CD4-positive, alpha-beta memory T cell (primary cell): ENCODE data around the gene PTPN7. TPM values are rescaled to one million over a fixed set of nuclear protein-coding genes. Genes with fewer than 3 reads are reported as not detected.

Experiments used
- CTCF ChIA-PET: fragments of 350-600 bp; sonication (Branson Sonifier 250); formaldehyde crosslinking; loops from one replicate; lab custom pipeline; 2021; ENCODE audit warnings: inconsistent platforms; ENCODE audit not compliant: partially characterized antibody; lab: Charles Lee
- POLR2A ChIA-PET: fragments of 350-600 bp; sonication (Branson Sonifier 250); formaldehyde crosslinking; loops from one replicate; lab custom pipeline; 2021; ENCODE audit not compliant: partially characterized antibody; lab: Charles Lee
- DNase-seq, 5 donors: peaks; one replicate each; pipeline versions ENCODE4 v3.0.0 to v3.0.0-alpha.2; 2020 to 2022; ENCODE audit warnings: mixed read lengths in 1 of 5
- H3K27ac ChIP-seq: one replicate; pipeline ENCODE4 v1.7.0; 2013; ENCODE audit warnings: low read depth, low read length
- H3K27me3 ChIP-seq: 2 replicates; pipeline ENCODE4 v1.7.0; 2013; ENCODE audit warnings: mild to moderate bottlenecking, low read length, moderate library complexity; ENCODE audit not compliant: insufficient read depth
- H3K36me3 ChIP-seq: 2 replicates; pipeline ENCODE4 v1.7.0; 2013; ENCODE audit warnings: mild to moderate bottlenecking, low read length, moderate library complexity; ENCODE audit not compliant: insufficient read depth
- H3K4me1 ChIP-seq: 2 replicates; pipeline ENCODE4 v1.7.0; 2013; ENCODE audit warnings: mild to moderate bottlenecking, low read length, moderate library complexity; ENCODE audit not compliant: insufficient read depth
- H3K4me3 ChIP-seq, 2 donors: one replicate each; pipeline ENCODE4 v1.7.0; 2013; ENCODE audit warnings: low read length in 2 of 2, mild to moderate bottlenecking in 1 of 2
- H3K9me3 ChIP-seq, 2 donors: one replicate each; pipeline ENCODE4 v1.7.0; 2013; ENCODE audit warnings: low read length in 2 of 2, control low read depth in 1 of 2; ENCODE audit not compliant: control insufficient read depth in 1 of 2
- H3K27ac Mint-ChIP-seq, 7 donors: one replicate each; pipeline ENCODE4 v1.8.0; 2020 to 2021; ENCODE audit warnings: mixed read lengths in 7 of 7, mild to moderate bottlenecking in 6 of 7, inconsistent platforms in 3 of 7, moderate library complexity in 3 of 7
- H3K27me3 Mint-ChIP-seq, 2 donors: one replicate each; pipeline ENCODE4 v1.8.0; 2020 to 2021; ENCODE audit warnings: mixed read lengths in 2 of 2
- H3K36me3 Mint-ChIP-seq, 2 donors: one replicate each; pipeline ENCODE4 v1.8.0; 2020 to 2021; ENCODE audit warnings: mixed read lengths in 2 of 2, inconsistent platforms in 1 of 2, mild to moderate bottlenecking in 1 of 2
- H3K4me1 Mint-ChIP-seq, 4 donors: one replicate each; pipeline ENCODE4 v1.8.0; 2020 to 2021; ENCODE audit warnings: mixed read lengths in 4 of 4, mild to moderate bottlenecking in 1 of 4
- H3K4me3 Mint-ChIP-seq, 8 donors: one replicate each; pipeline ENCODE4 v1.8.0; 2020 to 2021; ENCODE audit warnings: mixed read lengths in 8 of 8, mild to moderate bottlenecking in 7 of 8, moderate library complexity in 6 of 8, inconsistent platforms in 3 of 8
- H3K9me3 Mint-ChIP-seq, 8 donors: one replicate each; pipeline ENCODE4 v1.8.0; 2020 to 2021; ENCODE audit warnings: mixed read lengths in 8 of 8, mild to moderate bottlenecking in 5 of 8, inconsistent platforms in 3 of 8, moderate library complexity in 1 of 8
- intact Hi-C: fragments of 100-400 bp; cut with micrococcal nuclease; formaldehyde crosslinking; loops from one replicate; pipeline ENCODE4 v1.15.1; 2023
- polyA plus RNA-seq, 2 donors: library from polyadenylated mRNA; unstranded; fragments of 300-500 nt; fragmentation: Illumina TruSeq; gene quantifications; one replicate each; pipeline ENCODE4 v1.2.3, GENCODE V29; 2021
- total RNA-seq, 2 experiments: library from RNA; stranded (reverse); gene quantifications; one replicate each; pipeline ENCODE4 v1.2.3, GENCODE V29; 2021

The PTPN7 gene
- total and polyA plus RNA-seq, 4 experiments from 2014 or later: 50.5 to 84.1 (median 68.0) TPM

DNA sequence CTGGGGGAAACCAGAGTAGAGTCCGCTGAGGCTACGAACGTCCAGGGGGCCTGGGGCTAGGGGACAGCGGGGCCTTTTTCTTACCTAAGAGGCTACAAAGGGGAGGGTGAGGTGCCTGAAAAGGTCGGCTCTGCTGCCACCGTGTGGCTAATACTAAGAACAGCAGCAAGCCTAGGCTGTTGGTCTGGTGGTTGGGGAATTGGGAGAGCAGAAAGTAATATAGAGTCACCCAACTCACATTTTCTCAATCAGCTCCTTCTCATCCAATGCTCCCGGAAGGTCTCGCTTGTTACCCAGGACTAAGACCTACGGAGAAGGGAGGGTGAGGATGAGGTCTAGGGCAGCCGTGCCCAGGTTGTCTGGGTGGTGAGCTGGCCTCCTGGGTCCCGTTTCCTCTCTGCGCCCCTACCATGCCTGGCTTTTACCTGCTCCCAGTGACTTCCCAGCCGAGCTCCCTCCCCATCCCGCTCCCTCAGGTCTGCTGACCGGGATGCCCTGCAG lies 25.1 kb downstream of the PTPN7 start:
- peaks cover 2 to 20% (median 4%) of the 10 kb centered on the region in 4 donors for H3K4me1 Mint-ChIP-seq
- Histone ChIP-seq H3K36me3 (peaks cover 28% of the 10 kb centered on the region), H3K27ac (no peak overlapping the region), H3K27me3 (no peaks in the 10 kb centered on the region), H3K4me3 (no peak overlapping the region), H3K9me3 (no peaks in the 10 kb centered on the region), H3K4me1 (peaks cover 7% of the 10 kb centered on the region)
- peak overlapping the region in 2 of 7 donors; percentile 14 to 70 for H3K27ac Mint-ChIP-seq
- peak; percentile 47 to 59 (median 58) for DNase-seq
- H3K9me3 Mint-ChIP-seq: no peaks in the 10 kb centered on the region
- ChIA-PET POLR2A (interaction anchor here (1.6 kb wide), 2 partner anchors 9 to 27 kb away, joined by 4 to 7 read pairs; partner anchors contain the start of gene ARL8A), CTCF (interaction anchor here (0.6 to 4.9 kb wide), 24 partner anchors 8 to 239 kb away, joined by 3 to 24 read pairs (median 5); partner anchors contain the start of genes ELF3, GPR37L1 and PTPN7)
- no peaks in the 10 kb centered on the region for H3K27me3 Mint-ChIP-seq
- intact Hi-C loops: loop anchor here (1.0 kb wide), 2 partner anchors 9 to 126 kb away; partner anchors contain the start of gene ARL8A
- H3K4me3 Mint-ChIP-seq: no peak overlapping the region
- peaks cover 21 to 43% of the 10 kb centered on the region in 2 donors for H3K36me3 Mint-ChIP-seq

DNA sequence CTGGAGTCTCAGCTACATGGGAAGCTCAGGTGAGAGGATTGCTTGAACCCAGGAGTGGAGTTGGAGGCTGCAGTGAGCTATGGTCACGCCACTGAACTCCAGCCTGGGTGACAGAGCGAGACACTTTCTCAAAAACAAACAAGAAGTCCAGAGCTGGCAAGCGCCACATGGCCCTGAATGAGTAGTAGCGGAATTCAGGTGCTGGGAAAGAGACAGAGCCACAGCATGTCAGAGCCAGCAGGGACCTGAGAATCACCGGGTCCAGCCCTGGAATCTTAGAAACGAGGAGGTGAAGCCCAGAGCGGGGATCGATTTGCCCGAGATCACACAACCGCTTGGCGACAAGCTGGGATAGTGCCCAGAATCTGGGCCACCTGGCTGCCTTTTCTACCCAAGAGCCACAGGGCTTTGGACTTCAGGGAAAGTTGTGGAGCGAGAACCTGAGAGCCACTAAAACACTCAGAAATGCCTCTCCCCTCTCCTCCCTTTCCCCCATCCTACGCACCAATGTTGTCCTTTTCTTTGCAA lies 25.7 kb downstream of the PTPN7 start:
- POLR2A ChIA-PET: interaction anchor here (1.6 kb wide), 1 partner anchor 10 kb away, joined by 7 read pairs; the partner anchor contains the start of gene ARL8A
- peaks cover 28% of the 10 kb centered on the region for H3K36me3 ChIP-seq
- CTCF ChIA-PET: interaction anchor here (0.9 to 4.9 kb wide), 17 partner anchors 9 to 239 kb away, joined by 3 to 24 read pairs (median 8); partner anchors contain the start of genes ELF3 and GPR37L1
- Mint-ChIP-seq H3K27ac (peak overlapping the region in 2 of 7 donors; percentile 42 to 70), H3K4me3 (no peak overlapping the region), H3K9me3 (no peaks in the 10 kb centered on the region), H3K27me3 (no peaks in the 10 kb centered on the region), H3K4me1 (peaks cover 1 to 20% (median 4%) of the 10 kb centered on the region in 4 donors), H3K36me3 (peaks cover 21 to 43% of the 10 kb centered on the region in 2 donors)
- no peaks in the 10 kb centered on the region for H3K9me3 ChIP-seq
- intact Hi-C loops: loop anchor here (1.0 kb wide), 2 partner anchors 10 to 125 kb away; partner anchors contain the start of gene ARL8A
- H3K4me1 ChIP-seq: peaks cover 7% of the 10 kb centered on the region
- H3K4me3 ChIP-seq: no peak overlapping the region
- no peak for DNase-seq
- H3K27ac ChIP-seq: no peak overlapping the region
- no peaks in the 10 kb centered on the region for H3K27me3 ChIP-seq

DNA sequence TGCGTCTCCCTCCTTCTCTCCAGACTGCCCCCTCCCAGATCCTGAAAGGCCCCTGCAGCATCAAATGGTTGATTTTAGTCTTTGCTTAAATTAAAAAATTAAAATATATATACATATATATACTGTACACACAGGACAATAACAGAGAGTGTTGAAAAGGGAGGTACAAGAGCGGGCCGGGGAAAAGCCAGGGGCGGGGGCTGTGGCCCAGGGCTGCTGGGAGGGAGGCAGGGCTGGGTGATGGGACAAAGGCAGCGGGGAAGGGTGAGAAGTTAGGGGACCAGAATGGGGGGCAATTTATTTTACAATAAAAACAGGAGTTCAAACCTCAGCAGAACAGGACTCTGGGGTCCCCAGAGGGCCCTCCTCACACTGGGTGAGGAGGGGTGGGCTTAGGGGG lies 26.4 kb downstream of the PTPN7 start:
- ChIA-PET POLR2A (interaction anchor here (1.4 kb wide), 1 partner anchor 9 kb away, joined by 3 read pairs; no protein-coding TSS in a partner anchor), CTCF (interaction anchor here (0.5 to 4.9 kb wide), 12 partner anchors 9 to 238 kb away, joined by 3 to 24 read pairs (median 9); partner anchors contain the start of genes ELF3, GPR37L1 and PTPN7)
- no peaks in the 10 kb centered on the region for H3K27me3 ChIP-seq
- Mint-ChIP-seq H3K27me3 (no peaks in the 10 kb centered on the region), H3K9me3 (no peaks in the 10 kb centered on the region), H3K27ac (no peak overlapping the region), H3K36me3 (peaks cover 21 to 42% of the 10 kb centered on the region in 2 donors), H3K4me3 (no peak overlapping the region), H3K4me1 (peaks cover 0 to 19% (median 3%) of the 10 kb centered on the region in 4 donors)
- no peaks in the 10 kb centered on the region for H3K9me3 ChIP-seq
- H3K36me3 ChIP-seq: peaks cover 28% of the 10 kb centered on the region
- peaks cover 7% of the 10 kb centered on the region for H3K4me1 ChIP-seq
- no peak overlapping the region for H3K4me3 ChIP-seq
- intact Hi-C loops: no loop called here
- DNase-seq: no peak
- H3K27ac ChIP-seq: no peak overlapping the region

DNA sequence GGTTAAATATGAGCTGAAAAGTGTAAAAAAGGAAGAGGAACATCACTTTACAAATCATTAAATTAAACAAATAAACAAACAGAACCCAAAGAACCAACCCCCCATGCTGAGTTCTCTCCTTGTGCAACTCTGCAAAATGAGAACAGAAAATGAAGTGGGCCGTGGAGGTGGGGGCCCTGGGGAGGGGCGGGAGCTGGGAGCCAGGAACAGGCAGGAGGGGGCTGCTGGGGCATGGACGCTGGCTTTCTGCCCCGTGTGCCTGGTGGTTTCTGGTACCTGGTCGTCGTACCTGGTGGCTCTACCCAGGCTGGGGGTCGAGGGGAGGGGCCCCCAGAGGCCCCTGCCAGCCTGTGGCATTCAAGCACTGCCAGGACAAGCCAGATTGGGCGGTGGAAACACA lies 26.9 kb downstream of the PTPN7 start:
- no peak overlapping the region for H3K27ac ChIP-seq
- no peaks in the 10 kb centered on the region for H3K9me3 ChIP-seq
- peaks cover 28% of the 10 kb centered on the region for H3K36me3 ChIP-seq
- Mint-ChIP-seq H3K4me3 (no peak overlapping the region), H3K27ac (peak overlapping the region in 1 of 7 donors; percentile 22), H3K4me1 (peaks cover 0 to 14% (median 2%) of the 10 kb centered on the region in 4 donors), H3K27me3 (no peaks in the 10 kb centered on the region), H3K9me3 (no peaks in the 10 kb centered on the region), H3K36me3 (peaks cover 18 to 37% of the 10 kb centered on the region in 2 donors)
- peaks cover 7% of the 10 kb centered on the region for H3K4me1 ChIP-seq
- H3K27me3 ChIP-seq: no peaks in the 10 kb centered on the region
- POLR2A ChIA-PET: interaction anchor here (1.4 kb wide), 1 partner anchor 10 kb away, joined by 3 read pairs; no protein-coding TSS in a partner anchor
- CTCF ChIA-PET: interaction anchor here (0.7 to 4.9 kb wide), 5 partner anchors 10 to 303 kb away, joined by 3 to 24 read pairs (median 4); partner anchors contain the start of genes ELF3 and PTPN7
- H3K4me3 ChIP-seq: no peak overlapping the region
- intact Hi-C loops: no loop called here
- DNase-seq: no peak

DNA sequence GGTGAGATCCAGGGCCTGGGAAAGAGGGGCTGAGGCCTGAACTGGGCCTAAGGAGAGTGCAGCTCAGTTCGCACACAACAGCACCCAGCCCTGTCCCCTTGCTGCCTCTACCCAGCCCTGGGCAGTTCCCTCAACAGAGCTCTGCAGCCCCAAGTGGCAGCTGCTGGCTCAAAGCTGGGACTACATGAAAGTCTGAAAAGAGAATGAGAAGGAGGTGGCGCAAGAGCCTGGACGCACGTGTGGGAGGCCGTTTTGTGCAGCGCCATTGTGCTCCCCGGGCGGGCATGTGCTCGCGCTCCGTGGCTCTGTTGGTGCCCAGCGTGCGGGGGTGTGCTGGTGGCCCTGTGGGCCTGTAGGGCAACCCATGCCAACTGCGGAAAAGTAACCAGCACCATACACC lies 27.4 kb downstream of the PTPN7 start:
- H3K4me3 ChIP-seq: no peak overlapping the region
- Mint-ChIP-seq H3K4me1 (peaks cover 0 to 9% (median 2%) of the 10 kb centered on the region in 4 donors), H3K27me3 (no peaks in the 10 kb centered on the region), H3K27ac (no peak overlapping the region), H3K9me3 (no peaks in the 10 kb centered on the region), H3K36me3 (peaks cover 13 to 32% of the 10 kb centered on the region in 2 donors), H3K4me3 (no peak overlapping the region)
- H3K27ac ChIP-seq: no peak overlapping the region
- peaks cover 7% of the 10 kb centered on the region for H3K4me1 ChIP-seq
- ChIA-PET POLR2A (interaction anchor here (1.4 kb wide), 1 partner anchor 10 kb away, joined by 3 read pairs; no protein-coding TSS in a partner anchor), CTCF (interaction anchor here (0.7 to 4.9 kb wide), 6 partner anchors 10 to 304 kb away, joined by 3 to 24 read pairs (median 5); partner anchors contain the start of genes ELF3 and PTPN7)
- H3K9me3 ChIP-seq: no peaks in the 10 kb centered on the region
- intact Hi-C loops: no loop called here
- peaks cover 28% of the 10 kb centered on the region for H3K36me3 ChIP-seq
- DNase-seq: no peak
- H3K27me3 ChIP-seq: no peaks in the 10 kb centered on the region

DNA sequence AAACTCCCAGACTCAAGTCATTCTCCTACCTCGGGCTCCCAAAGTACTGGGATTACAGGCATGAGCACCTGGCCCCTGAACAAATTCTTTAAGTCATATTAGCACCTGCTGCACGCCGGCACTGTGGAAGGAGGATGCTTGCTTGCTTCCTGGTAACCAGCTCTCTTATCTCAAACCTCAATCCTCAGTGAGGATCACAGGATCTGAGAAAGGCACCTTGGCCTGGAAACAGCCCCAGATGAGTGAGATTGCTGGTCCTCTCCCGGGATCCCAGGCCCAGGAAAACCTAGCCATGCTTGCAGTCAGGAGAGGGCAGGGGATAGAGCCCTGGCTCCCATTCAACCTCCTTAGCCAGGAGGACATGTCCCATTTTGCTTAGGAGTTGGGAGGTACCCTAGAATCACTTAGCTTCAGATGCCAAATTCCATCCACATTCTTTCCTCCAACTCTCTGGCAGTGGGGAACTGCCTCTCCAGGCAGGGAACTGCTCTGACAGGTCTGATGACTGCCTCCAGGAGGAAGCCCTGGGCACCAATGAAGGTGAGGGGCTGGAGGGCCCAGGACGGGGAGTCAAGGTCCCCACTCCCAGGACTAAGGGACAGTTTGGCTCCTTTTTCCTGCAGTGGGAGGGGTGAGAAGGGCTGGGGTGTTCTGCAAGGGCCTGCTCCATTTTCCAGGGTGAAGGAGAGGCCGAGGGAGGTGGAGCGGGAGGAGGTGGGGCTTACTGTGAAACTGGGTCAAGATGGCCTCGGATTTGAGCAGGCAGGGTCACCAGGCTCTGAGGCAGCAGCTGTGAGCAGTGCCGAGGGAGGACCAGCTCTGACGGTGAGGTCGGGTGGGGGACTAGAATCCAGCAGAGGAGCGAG lies 28.2 kb downstream of the PTPN7 start:
- ChIA-PET CTCF (interaction anchor here (0.7 to 4.9 kb wide), 6 partner anchors 11 to 133 kb away, joined by 3 to 24 read pairs (median 4); partner anchors contain the start of genes ELF3 and PTPN7), POLR2A (interaction anchor here (1.2 to 1.4 kb wide), 2 partner anchors 11 to 30 kb away, joined by 3 read pairs; no protein-coding TSS in a partner anchor)
- Histone ChIP-seq H3K36me3 (peaks cover 23% of the 10 kb centered on the region), H3K9me3 (no peaks in the 10 kb centered on the region), H3K27me3 (no peaks in the 10 kb centered on the region), H3K4me1 (peaks cover 7% of the 10 kb centered on the region), H3K4me3 (no peak overlapping the region), H3K27ac (no peak overlapping the region)
- Mint-ChIP-seq H3K9me3 (no peaks in the 10 kb centered on the region), H3K27ac (peak overlapping the region in 3 of 7 donors; percentile 52 to 87 (median 84)), H3K27me3 (no peaks in the 10 kb centered on the region), H3K4me1 (peaks cover 0 to 6% (median 2%) of the 10 kb centered on the region in 4 donors), H3K36me3 (peaks cover 13 to 26% of the 10 kb centered on the region in 2 donors), H3K4me3 (no peak overlapping the region)
- DNase-seq: no peak
- intact Hi-C loops: no loop called here
